C4-2B (cell line): ENCODE results near the gene CEACAM4.

Source experiments
- H3K27ac ChIP-seq: fragments of 450-650 bp; 2 replicates; pipeline ENCODE4 v1.5.1; 2017
- ZFX ChIP-seq: fragments of 450-650 bp; IDR thresholded peaks from 2 replicates; pipeline ENCODE4 v1.6.1; 2017
- TF ChIP-seq, protein P1 (sequence below): fragments of 450-650 bp; conservative IDR thresholded peaks from 2 replicates; pipeline ENCODE4 v1.5.1; 2017; ENCODE audit warnings: mild to moderate bottlenecking

Gene CEACAM4

DNA sequence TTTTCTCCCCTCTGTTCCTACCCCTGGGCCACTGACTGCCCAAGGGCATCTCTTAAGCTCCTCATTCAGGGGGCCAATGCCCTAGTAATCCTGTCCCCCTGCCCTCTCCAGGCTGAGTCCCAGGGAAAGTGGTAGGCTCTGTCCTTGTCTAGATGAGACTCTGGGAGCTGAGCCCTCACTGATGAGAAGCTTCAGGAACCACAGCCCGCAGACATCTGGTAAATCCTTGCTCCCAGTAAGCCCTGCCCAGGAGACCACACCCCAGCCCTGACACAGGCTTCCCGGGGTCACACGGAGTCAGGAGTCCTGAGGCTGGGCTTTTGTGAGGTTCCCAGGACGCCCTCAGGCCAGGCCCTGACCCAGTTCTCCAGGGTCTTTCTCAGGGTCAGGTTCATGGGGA lies 1.9 kb downstream of the CEACAM4 start:
- H3K27ac ChIP-seq: no peak overlapping the region
- no peak for TF ChIP-seq ZFX
- TF ChIP-seq, protein P1, sequence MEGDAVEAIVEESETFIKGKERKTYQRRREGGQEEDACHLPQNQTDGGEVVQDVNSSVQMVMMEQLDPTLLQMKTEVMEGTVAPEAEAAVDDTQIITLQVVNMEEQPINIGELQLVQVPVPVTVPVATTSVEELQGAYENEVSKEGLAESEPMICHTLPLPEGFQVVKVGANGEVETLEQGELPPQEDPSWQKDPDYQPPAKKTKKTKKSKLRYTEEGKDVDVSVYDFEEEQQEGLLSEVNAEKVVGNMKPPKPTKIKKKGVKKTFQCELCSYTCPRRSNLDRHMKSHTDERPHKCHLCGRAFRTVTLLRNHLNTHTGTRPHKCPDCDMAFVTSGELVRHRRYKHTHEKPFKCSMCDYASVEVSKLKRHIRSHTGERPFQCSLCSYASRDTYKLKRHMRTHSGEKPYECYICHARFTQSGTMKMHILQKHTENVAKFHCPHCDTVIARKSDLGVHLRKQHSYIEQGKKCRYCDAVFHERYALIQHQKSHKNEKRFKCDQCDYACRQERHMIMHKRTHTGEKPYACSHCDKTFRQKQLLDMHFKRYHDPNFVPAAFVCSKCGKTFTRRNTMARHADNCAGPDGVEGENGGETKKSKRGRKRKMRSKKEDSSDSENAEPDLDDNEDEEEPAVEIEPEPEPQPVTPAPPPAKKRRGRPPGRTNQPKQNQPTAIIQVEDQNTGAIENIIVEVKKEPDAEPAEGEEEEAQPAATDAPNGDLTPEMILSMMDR: no peak

DNA sequence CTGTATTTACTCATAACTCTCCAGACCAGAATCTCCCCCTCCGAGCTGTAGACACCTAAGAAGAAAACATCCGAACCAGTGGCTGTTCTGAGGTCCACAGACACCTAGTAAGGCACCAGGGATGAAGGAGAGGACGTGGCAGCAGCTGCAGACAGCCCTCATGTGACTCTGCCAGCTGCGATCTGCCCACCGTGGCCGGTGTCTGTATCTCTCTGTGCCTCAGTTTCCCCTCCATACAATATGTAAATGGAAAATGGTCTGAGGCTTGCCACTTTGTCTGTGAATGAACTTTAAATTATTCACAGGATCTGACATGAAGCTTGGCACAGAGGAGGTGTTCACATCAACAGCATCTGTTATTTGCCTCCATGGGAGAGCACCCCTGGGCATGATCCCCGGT lies 2.4 kb downstream of the CEACAM4 start:
- no peak overlapping the region for H3K27ac ChIP-seq
- TF ChIP-seq, protein P1: no peak
- TF ChIP-seq ZFX: no peak

DNA sequence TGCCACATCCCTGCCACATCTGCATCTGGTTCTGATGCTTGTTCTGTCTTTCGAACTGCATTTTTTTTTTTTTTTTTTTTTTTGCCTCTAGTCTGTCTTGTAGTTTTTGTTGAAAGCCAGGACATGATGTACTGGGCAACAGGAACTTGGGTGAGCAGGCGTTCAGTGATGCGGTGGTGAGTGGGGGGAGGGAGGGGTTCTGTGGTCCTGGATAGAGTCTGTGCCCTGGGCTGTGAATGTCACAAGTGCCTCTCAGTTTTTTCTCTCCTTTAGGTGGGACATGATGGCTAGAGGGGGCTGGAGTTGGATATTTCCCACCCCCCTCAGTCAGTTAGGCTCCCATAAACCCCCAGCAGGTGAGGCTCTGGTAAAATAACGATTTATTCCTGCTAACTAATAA lies 3.5 kb downstream of the CEACAM4 start:
- TF ChIP-seq, protein P1: no peak
- no peak for TF ChIP-seq ZFX
- H3K27ac ChIP-seq: no peak overlapping the region

DNA sequence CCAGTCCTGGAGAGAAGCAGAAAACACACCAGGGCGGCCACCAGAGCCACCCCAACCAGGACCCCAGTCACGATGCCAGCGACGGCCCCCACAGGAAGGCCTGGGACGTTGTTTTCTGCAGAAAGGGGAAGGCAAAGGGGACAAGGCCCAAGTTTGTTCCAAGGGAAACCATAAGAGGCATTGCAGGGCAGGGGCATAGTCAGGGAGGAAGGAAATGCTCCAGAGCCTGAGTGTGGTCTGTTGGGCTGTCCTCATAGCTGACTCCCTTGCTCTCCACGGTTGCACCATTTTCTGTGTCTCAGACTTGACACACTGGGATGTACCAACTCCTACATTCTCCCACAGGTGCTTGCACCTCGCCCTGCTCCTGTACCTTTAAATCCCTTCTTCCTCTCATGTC lies 5.2 kb downstream of the CEACAM4 start:
- H3K27ac ChIP-seq: no peak overlapping the region
- TF ChIP-seq, protein P1: no peak

DNA sequence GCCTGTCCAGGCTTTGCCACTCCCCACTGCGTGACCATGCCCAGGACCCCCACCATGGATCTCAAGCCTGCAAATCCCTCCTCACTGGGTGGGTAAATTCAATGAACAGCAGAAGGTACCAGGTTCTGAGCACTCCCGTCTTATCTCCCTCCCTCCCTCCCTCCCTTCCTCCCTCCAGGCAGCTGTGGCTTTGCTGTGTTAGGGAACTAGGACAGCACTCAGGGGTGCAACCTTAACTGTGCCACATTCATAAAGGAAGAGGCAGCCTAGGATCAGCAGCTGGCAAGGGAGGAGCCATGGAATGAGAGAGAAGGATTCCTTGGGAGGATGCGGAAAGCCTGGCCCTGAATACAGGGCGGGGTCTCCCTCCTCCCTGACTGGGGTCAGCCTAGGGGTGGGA lies 5.6 kb downstream of the CEACAM4 start:
- no peak overlapping the region for H3K27ac ChIP-seq
- TF ChIP-seq ZFX: no peak
- TF ChIP-seq, protein P1: no peak

DNA sequence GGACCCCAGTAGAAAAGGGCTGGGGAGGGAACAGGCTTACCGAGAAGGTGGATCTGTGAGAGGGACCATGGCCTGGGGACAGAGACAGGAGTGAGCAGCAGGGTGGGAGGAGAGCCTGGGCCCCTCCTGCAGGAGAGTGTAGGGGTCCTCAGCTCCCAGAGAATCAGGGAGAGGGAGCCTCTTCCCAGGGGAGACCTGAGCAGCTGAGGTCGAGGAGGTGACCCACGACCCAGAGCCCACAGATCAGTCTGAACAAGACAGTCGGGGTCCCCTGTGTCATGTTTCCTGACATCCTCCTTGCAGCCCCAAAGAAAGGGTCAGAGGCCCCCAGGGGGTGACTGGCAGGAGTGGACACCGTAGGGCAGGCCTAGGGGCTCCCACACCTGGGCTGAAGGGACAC lies 6.7 kb downstream of the CEACAM4 start:
- TF ChIP-seq, protein P1: no peak
- no peak for TF ChIP-seq ZFX
- no peak overlapping the region for H3K27ac ChIP-seq

DNA sequence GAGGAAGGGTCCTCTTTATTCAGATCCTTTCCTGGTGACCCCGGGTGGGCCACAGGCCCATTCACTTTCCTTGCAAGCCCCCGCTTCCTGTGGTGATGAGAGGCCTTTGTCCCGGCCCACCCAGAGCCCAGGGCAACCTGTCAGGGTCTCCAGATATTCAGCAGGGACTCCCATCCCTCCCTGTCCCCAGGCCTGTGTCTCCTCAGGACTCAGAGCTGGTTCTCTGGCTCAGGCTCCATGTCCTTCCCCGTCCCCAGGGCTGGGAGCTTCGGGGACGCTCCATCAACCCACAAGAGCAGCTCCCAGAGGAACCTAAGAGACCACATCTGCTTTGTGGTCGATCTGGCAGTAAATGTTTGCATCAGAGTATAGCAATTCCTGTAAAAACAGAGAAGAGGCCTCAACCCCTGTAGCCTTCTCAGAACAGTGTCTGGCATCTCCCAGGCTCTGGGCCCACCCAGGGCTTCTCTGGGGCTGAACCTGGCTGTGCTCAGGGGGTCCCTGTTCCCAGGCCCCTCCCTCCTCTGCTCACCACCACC lies 7.8 kb downstream of the CEACAM4 start:
- TF ChIP-seq, protein P1: no peak
- no peak for TF ChIP-seq ZFX
- no peak overlapping the region for H3K27ac ChIP-seq
